Neural progenitor cell (in vitro differentiated cells): ENCODE measurements around the gene ALDOB. TPM values are rescaled to one million over a fixed set of nuclear protein-coding genes. Genes with fewer than 3 reads are reported as not detected.

Experiments
- DNase-seq: peaks from one replicate; pipeline ENCODE4 v3.0.0-alpha.2; 2016; ENCODE audit warnings: low spot score
- H2AFZ ChIP-seq: fragments of 200-600 bp; sonication (generic); replicated peaks from 2 replicates; pipeline ENCODE4 v1.6.1; 2016; ENCODE audit warnings: antibody characterized with exemption
- H3F3A ChIP-seq: fragments of 200-600 bp; sonication (generic); 2 replicates; pipeline ENCODE4 v1.6.1; 2016; ENCODE audit warnings: antibody characterized with exemption, low read depth
- H3K27ac ChIP-seq: fragments of 200-600 bp; sonication (generic); 2 replicates; pipeline ENCODE4 v1.5.1; 2016; ENCODE audit warnings: mild to moderate bottlenecking
- H3K27me3 ChIP-seq: fragments of 200-600 bp; sonication (generic); 2 replicates; pipeline ENCODE4 v1.6.1; 2016; ENCODE audit warnings: mild to moderate bottlenecking, moderate library complexity
- H3K36me3 ChIP-seq: fragments of 200-600 bp; sonication (generic); 2 replicates; pipeline ENCODE4 v1.5.1; 2016
- H3K4me1 ChIP-seq: fragments of 200-600 bp; sonication (generic); 2 replicates; pipeline ENCODE4 v1.6.1; 2016; ENCODE audit warnings: mixed run types
- H3K4me2 ChIP-seq: fragments of 200-600 bp; sonication (generic); 2 replicates; pipeline ENCODE4 v1.6.1; 2016
- H3K4me3 ChIP-seq: fragments of 200-600 bp; sonication (generic); 2 replicates; pipeline ENCODE4 v1.5.1; 2016
- H3K79me2 ChIP-seq: fragments of 200-600 bp; sonication (generic); 2 replicates; pipeline ENCODE4 v1.6.1; 2016; ENCODE audit warnings: low read depth
- H3K9ac ChIP-seq: fragments of 200-600 bp; sonication (generic); 2 replicates; pipeline ENCODE4 v1.6.1; 2016
- H3K9me3 ChIP-seq: fragments of 200-600 bp; sonication (generic); 2 replicates; pipeline ENCODE4 v1.5.1; 2016; ENCODE audit warnings: low read depth
- H4K20me1 ChIP-seq: fragments of 200-600 bp; sonication (generic); 2 replicates; pipeline ENCODE4 v1.6.1; 2016; ENCODE audit warnings: low read depth
- H3K27ac Mint-ChIP-seq: 3 replicates; pipeline ENCODE4 v1.8.0; 2021; ENCODE audit warnings: mixed read lengths
- H3K27me3 Mint-ChIP-seq: 2 replicates; pipeline ENCODE4 v1.8.0; 2022; ENCODE audit warnings: low read depth, mild to moderate bottlenecking, inconsistent platforms, moderate library complexity, mixed read lengths; ENCODE audit not compliant: insufficient read depth
- H3K36me3 Mint-ChIP-seq: 3 replicates; pipeline ENCODE4 v1.8.0; 2021; ENCODE audit warnings: mixed read lengths
- H3K4me1 Mint-ChIP-seq: 3 replicates; pipeline ENCODE4 v1.8.0; 2021; ENCODE audit warnings: mixed read lengths
- H3K4me3 Mint-ChIP-seq: 3 replicates; pipeline ENCODE4 v1.8.0; 2021; ENCODE audit warnings: mild to moderate bottlenecking, moderate library complexity, mixed read lengths
- H3K9me3 Mint-ChIP-seq: 3 replicates; pipeline ENCODE4 v1.8.0; 2020; ENCODE audit warnings: mixed read lengths
- CTCF ChIP-seq: fragments of 200-600 bp; sonication (generic); IDR thresholded peaks from 2 replicates; pipeline ENCODE4 v1.5.1; 2017; ENCODE audit warnings: antibody characterized with exemption, mild to moderate bottlenecking
- EZH2 ChIP-seq: fragments of 200-600 bp; sonication (generic); IDR thresholded peaks from 2 replicates; pipeline ENCODE4 v1.6.1; 2017; ENCODE audit warnings: antibody characterized with exemption, mild to moderate bottlenecking, moderate library complexity
- EZH2phosphoT487 ChIP-seq: fragments of 200-600 bp; sonication (generic); IDR thresholded peaks from 2 replicates; pipeline ENCODE4 v1.6.1; 2017; ENCODE audit warnings: antibody characterized with exemption
- total RNA-seq: library from RNA; depleted of rRNA; stranded (reverse); fragments of >200 nt; gene quantifications from 2 replicates; pipeline ENCODE4 v1.2.3, GENCODE V29; 2015; ENCODE audit warnings: low replicate concordance

Gene ALDOB
- total RNA-seq, 1 donor from 2014 or later, result not detected

GRCh38 chr9:101470929-101471328 is 35.4 kb upstream of the ALDOB start:
- peaks cover 27% of the 10 kb centered on the region for H3K36me3 Mint-ChIP-seq
- no peak overlapping the region for H3K4me2 ChIP-seq

GRCh38 chr9:101470021-101470420 is 34.4 kb upstream of the ALDOB start:
- Histone ChIP-seq H3K4me1 (peaks cover 6% of the 10 kb centered on the region), H3K9me3 (no peaks in the 10 kb centered on the region), H4K20me1 (no peaks in the 10 kb centered on the region), H3F3A (no peaks in the 10 kb centered on the region), H3K4me2 (no peak overlapping the region), H3K27me3 (no peaks in the 10 kb centered on the region), H3K9ac (no peak overlapping the region), H3K79me2 (no peaks in the 10 kb centered on the region), H3K36me3 (no peaks in the 10 kb centered on the region), H3K4me3 (no peak overlapping the region), H2AFZ (no peak overlapping the region), H3K27ac (no peak overlapping the region)
- no peak overlapping the region for H3K4me3 Mint-ChIP-seq
- no peak overlapping the region for H3K27ac Mint-ChIP-seq
- H3K4me1 Mint-ChIP-seq, result no peaks in the 10 kb centered on the region
- H3K27me3 Mint-ChIP-seq, result no peaks in the 10 kb centered on the region
- TF ChIP-seq EZH2, result no peak
- TF ChIP-seq EZH2phosphoT487, result no peak
- TF ChIP-seq CTCF, result no peak
- peaks cover 17% of the 10 kb centered on the region for H3K36me3 Mint-ChIP-seq
- no peak for DNase-seq
- H3K9me3 Mint-ChIP-seq, result no peaks in the 10 kb centered on the region

More at GRCh38 chr9:101470929-101471328, 35.4 kb upstream of the ALDOB start:
- DNase-seq, result no peak
- no peak overlapping the region for H3K4me3 ChIP-seq
- no peaks in the 10 kb centered on the region for H3F3A ChIP-seq
- H3K4me1 ChIP-seq, result peaks cover 6% of the 10 kb centered on the region
- no peaks in the 10 kb centered on the region for H3K9me3 Mint-ChIP-seq
- H3K36me3 ChIP-seq, result no peaks in the 10 kb centered on the region
- H3K9ac ChIP-seq, result no peak overlapping the region
- no peaks in the 10 kb centered on the region for H3K27me3 Mint-ChIP-seq
- H3K9me3 ChIP-seq, result no peaks in the 10 kb centered on the region
- no peaks in the 10 kb centered on the region for H4K20me1 ChIP-seq
- no peak overlapping the region for H3K27ac Mint-ChIP-seq
- no peak for TF ChIP-seq EZH2
- no peak for TF ChIP-seq CTCF
- no peak for TF ChIP-seq EZH2phosphoT487
- no peaks in the 10 kb centered on the region for H3K27me3 ChIP-seq
- H3K4me1 Mint-ChIP-seq, result no peaks in the 10 kb centered on the region
- no peak overlapping the region for H3K4me3 Mint-ChIP-seq
- no peak overlapping the region for H2AFZ ChIP-seq
- H3K79me2 ChIP-seq, result no peaks in the 10 kb centered on the region
- no peak overlapping the region for H3K27ac ChIP-seq

- H3K27me3 Mint-ChIP-seq, result peaks cover 2% of the 10 kb centered on the region
- no peak for DNase-seq
These were observed 33.5 kb upstream of the ALDOB start for GRCh38 chr9:101469026-101469425.

More at GRCh38 chr9:101469026-101469425, 33.5 kb upstream of the ALDOB start:
- H3K27me3 ChIP-seq, result no peaks in the 10 kb centered on the region
- H3K36me3 ChIP-seq, result no peaks in the 10 kb centered on the region
- Mint-ChIP-seq H3K9me3 (no peaks in the 10 kb centered on the region), H3K4me3 (no peak overlapping the region), H3K4me1 (no peaks in the 10 kb centered on the region), H3K36me3 (peaks cover 11% of the 10 kb centered on the region), H3K27ac (no peak overlapping the region)
- TF ChIP-seq CTCF, result no peak
- no peak for TF ChIP-seq EZH2
- no peak overlapping the region for H3K27ac ChIP-seq
- no peak overlapping the region for H3K4me3 ChIP-seq
- no peak overlapping the region for H3K9ac ChIP-seq
- H3K9me3 ChIP-seq, result no peaks in the 10 kb centered on the region
- H4K20me1 ChIP-seq, result no peaks in the 10 kb centered on the region
- H2AFZ ChIP-seq, result no peak overlapping the region
- H3K4me1 ChIP-seq, result peaks cover 6% of the 10 kb centered on the region
- H3K4me2 ChIP-seq, result no peak overlapping the region
- H3F3A ChIP-seq, result no peaks in the 10 kb centered on the region
- H3K79me2 ChIP-seq, result no peaks in the 10 kb centered on the region
